ENCODE measurements around the gene MVB12B.
"Not testable (repeated sequence)": the region's sequence is repeated elsewhere in the genome, so short reads cannot be mapped to it uniquely, and the experiment has no call there.

MVB12B gene

DNA sequence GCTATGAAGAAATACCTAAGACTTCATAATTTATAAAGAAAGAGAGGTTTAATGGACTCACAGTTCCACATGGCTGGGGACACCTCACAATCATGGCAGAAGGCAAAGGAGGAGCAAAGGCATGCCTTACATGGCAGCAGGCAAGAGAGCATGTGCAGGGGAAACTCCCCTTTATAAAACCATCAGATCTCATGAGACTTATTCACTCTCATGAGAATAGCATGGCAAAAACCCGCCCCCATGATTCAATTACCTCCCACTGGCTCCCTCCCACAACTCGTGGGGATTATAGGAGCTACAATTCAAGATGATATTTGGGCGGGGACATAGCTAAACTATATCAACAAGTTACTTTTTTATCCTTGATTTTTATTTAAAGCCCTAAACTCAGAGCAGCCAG, 150.8 kb downstream of the MVB12B start:
- H3K4me1 ChIP-seq (ENCODE audit: control insufficient read depth in 1 of 2, insufficient read depth in 2 of 2, low read length in 2 of 2); H3K36me3 ChIP-seq (ENCODE audit: control insufficient read depth in 1 of 2, insufficient read depth in 2 of 2, low read length in 2 of 2); H2AFZ ChIP-seq (ENCODE audit: insufficient read depth, low read length, poor library complexity); H3K23ac ChIP-seq (ENCODE audit: low read length); H3K9ac ChIP-seq (ENCODE audit: low read length); H2BK5ac ChIP-seq (ENCODE audit: low read depth, low read length, poor library complexity); H3K4me2 ChIP-seq (ENCODE audit: low read length); H4K8ac ChIP-seq (ENCODE audit: low read depth, low read length); H3K79me1 ChIP-seq (ENCODE audit: low read length); DNase-seq; H2BK12ac ChIP-seq (ENCODE audit: low read length); H3K27ac ChIP-seq (ENCODE audit: low read depth, low read length); H2AK5ac ChIP-seq (ENCODE audit: low read length); H3K79me2 ChIP-seq (ENCODE audit: control insufficient read depth, insufficient read depth, low read length, poor library complexity); H3K9me3 ChIP-seq (ENCODE audit: insufficient read depth, low read depth, low read length); H3K4ac ChIP-seq (ENCODE audit: low read depth, low read length); H3K18ac ChIP-seq (ENCODE audit: low read length); H3K27me3 ChIP-seq (ENCODE audit: insufficient read depth, low read length); H4K12ac ChIP-seq (ENCODE audit: low read depth, low read length); H4K91ac ChIP-seq (ENCODE audit: low read depth, low read length); H3K4me3 ChIP-seq (ENCODE audit: low read depth, low read length); H3K14ac ChIP-seq (ENCODE audit: low read length); H2BK120ac ChIP-seq (ENCODE audit: insufficient read depth, low read length, poor library complexity): not testable (repeated sequence)
- WGBS (ENCODE audit: extremely low coverage, insufficient coverage, insufficient read length) = no CpG with 5 or more reads among the region's 3 CpGs

DNA sequence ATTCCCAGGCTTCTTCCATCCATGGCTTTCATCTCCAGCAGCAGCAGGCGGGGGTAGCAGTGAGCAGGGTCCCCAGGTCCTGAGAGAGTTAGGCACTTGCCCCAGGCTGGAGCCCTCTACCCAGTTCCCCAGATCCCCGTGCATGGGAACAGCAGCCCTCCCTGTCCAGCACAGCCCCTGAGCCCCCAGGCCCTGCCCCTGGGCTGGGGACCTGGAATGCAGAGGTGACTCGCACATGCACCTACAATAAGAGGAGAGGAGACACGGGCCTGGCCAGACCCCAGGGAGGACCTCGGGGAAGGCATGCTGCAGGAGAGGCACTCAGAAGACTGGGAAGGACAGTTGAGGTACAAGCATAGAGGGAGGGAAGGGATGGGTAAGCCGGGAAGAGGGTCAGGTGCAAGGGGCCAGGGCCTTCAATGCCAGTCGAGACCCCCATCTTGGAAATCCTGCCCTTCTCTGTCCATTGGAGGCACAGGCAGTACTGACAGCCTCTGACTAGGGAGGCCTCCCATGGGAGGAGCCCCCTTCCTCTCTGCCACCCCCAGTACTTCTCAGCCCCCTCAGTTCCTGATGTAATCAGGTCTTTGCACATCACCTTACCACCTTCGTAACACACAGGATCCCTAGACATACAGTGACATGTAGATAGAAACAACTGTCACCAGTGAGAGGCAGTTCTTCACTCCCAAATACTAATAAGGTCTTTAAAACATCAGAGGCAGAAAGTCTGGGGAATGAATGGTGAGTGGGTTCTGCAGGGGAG, 151.8 kb downstream of the MVB12B start:
- Histone ChIP-seq H3K14ac (ENCODE audit: low read length) (no peak overlapping the region), H2BK120ac (ENCODE audit: insufficient read depth, low read length, poor library complexity) (no peak overlapping the region), H3K27me3 (ENCODE audit: insufficient read depth, low read length) (no peaks in the 10 kb centered on the region), H2AK5ac (ENCODE audit: low read length) (no peak overlapping the region), H3K79me1 (ENCODE audit: low read length) (no peaks in the 10 kb centered on the region), H3K4me1 (ENCODE audit: control insufficient read depth in 1 of 2, insufficient read depth in 2 of 2, low read length in 2 of 2) (peaks cover 4 to 12% of the 10 kb centered on the region in 2 experiments), H3K23ac (ENCODE audit: low read length) (no peak overlapping the region), H2BK5ac (ENCODE audit: low read depth, low read length, poor library complexity) (no peak overlapping the region), H3K4me2 (ENCODE audit: low read length) (no peak overlapping the region), H2BK12ac (ENCODE audit: low read length) (no peak overlapping the region), H3K9me3 (ENCODE audit: insufficient read depth, low read depth, low read length) (peaks cover 3% of the 10 kb centered on the region), H3K4me3 (ENCODE audit: low read depth, low read length) (no peak overlapping the region), H3K27ac (ENCODE audit: low read depth, low read length) (no peak overlapping the region), H3K79me2 (ENCODE audit: control insufficient read depth, insufficient read depth, low read length, poor library complexity) (no peaks in the 10 kb centered on the region), H4K12ac (ENCODE audit: low read depth, low read length) (no peak overlapping the region), H4K91ac (ENCODE audit: low read depth, low read length) (no peak overlapping the region), H3K18ac (ENCODE audit: low read length) (no peak overlapping the region), H3K4ac (ENCODE audit: low read depth, low read length) (no peak overlapping the region), H3K9ac (ENCODE audit: low read length) (no peak overlapping the region), H4K8ac (ENCODE audit: low read depth, low read length) (no peak overlapping the region), H3K36me3 (ENCODE audit: control insufficient read depth in 1 of 2, insufficient read depth in 2 of 2, low read length in 2 of 2) (peaks cover 2 to 7% of the 10 kb centered on the region in 2 experiments), H2AFZ (ENCODE audit: insufficient read depth, low read length, poor library complexity) (no peak overlapping the region)
- no peak for DNase-seq
- no CpG with 5 or more reads among the region's 8 CpGs for WGBS (ENCODE audit: extremely low coverage, insufficient coverage, insufficient read length)

DNA sequence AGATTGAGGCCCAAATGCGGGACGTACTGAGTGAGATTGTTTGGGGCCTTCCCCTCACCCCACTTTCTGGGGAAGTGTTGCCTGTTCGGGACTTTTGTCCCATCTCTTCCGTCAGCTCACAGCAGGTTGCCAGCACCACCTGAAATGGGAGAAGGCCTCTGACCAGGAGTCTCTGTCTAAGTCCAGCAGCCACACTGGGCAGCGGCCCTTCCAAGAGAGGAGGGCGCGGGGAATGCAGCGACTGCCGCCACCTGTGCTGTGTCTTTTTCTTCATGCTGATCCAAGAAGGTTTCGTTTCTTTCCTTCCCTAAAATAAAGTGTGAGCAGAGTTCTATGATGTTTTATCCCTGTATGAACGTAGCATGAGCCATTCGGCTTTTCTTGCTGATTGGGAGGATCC, 152.9 kb downstream of the MVB12B start:
- no peak overlapping the region for H3K4ac ChIP-seq (ENCODE audit: low read depth, low read length)
- H3K27ac ChIP-seq (ENCODE audit: low read depth, low read length) = no peak overlapping the region
- H3K79me2 ChIP-seq (ENCODE audit: control insufficient read depth, insufficient read depth, low read length, poor library complexity) = no peaks in the 10 kb centered on the region
- H3K18ac ChIP-seq (ENCODE audit: low read length) = no peak overlapping the region
- H4K12ac ChIP-seq (ENCODE audit: low read depth, low read length) = no peak overlapping the region
- no peak overlapping the region for H2AK5ac ChIP-seq (ENCODE audit: low read length)
- no peak overlapping the region for H4K8ac ChIP-seq (ENCODE audit: low read depth, low read length)
- peaks cover 4 to 9% of the 10 kb centered on the region in 2 experiments for H3K4me1 ChIP-seq (ENCODE audit: control insufficient read depth in 1 of 2, insufficient read depth in 2 of 2, low read length in 2 of 2)
- WGBS (ENCODE audit: extremely low coverage, insufficient coverage, insufficient read length) = no CpG with 5 or more reads among the region's 12 CpGs
- DNase-seq = no peak
- no peak overlapping the region for H2BK12ac ChIP-seq (ENCODE audit: low read length)
- no peak overlapping the region for H2BK120ac ChIP-seq (ENCODE audit: insufficient read depth, low read length, poor library complexity)
- no peak overlapping the region for H3K9ac ChIP-seq (ENCODE audit: low read length)
- no peaks in the 10 kb centered on the region for H3K79me1 ChIP-seq (ENCODE audit: low read length)
- no peaks in the 10 kb centered on the region for H3K27me3 ChIP-seq (ENCODE audit: insufficient read depth, low read length)
- peaks cover 5 to 10% of the 10 kb centered on the region in 2 experiments for H3K36me3 ChIP-seq (ENCODE audit: control insufficient read depth in 1 of 2, insufficient read depth in 2 of 2, low read length in 2 of 2)
- H3K4me2 ChIP-seq (ENCODE audit: low read length) = no peak overlapping the region
- no peak overlapping the region for H3K4me3 ChIP-seq (ENCODE audit: low read depth, low read length)
- H4K91ac ChIP-seq (ENCODE audit: low read depth, low read length) = no peak overlapping the region
- no peak overlapping the region for H3K23ac ChIP-seq (ENCODE audit: low read length)
- no peak overlapping the region for H2BK5ac ChIP-seq (ENCODE audit: low read depth, low read length, poor library complexity)
- H2AFZ ChIP-seq (ENCODE audit: insufficient read depth, low read length, poor library complexity) = no peak overlapping the region
- no peak overlapping the region for H3K14ac ChIP-seq (ENCODE audit: low read length)
- peaks cover 3% of the 10 kb centered on the region for H3K9me3 ChIP-seq (ENCODE audit: insufficient read depth, low read depth, low read length)

DNA sequence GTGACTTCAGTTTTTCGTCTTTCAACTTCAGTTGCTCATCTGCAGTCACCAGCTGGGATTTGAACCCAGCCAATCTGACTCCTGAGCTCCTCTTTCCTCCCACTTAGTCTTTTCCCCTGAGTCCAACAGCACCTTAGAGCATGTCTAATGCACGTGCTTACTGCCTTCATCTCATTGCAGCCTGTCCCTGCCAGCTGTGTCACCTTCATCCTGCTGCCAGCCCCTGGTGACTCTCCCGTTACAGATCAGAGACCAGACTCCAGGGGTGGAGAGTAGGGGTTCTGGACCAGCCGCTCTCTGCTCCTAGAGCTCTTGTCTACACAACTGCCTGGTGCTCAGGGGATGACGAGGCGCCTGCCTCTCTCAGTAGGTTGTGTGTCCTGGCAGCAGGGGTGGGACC, 154.2 kb downstream of the MVB12B start:
- H3K23ac ChIP-seq (ENCODE audit: low read length) = no peak overlapping the region
- no peak overlapping the region for H2AFZ ChIP-seq (ENCODE audit: insufficient read depth, low read length, poor library complexity)
- no peak overlapping the region for H3K4ac ChIP-seq (ENCODE audit: low read depth, low read length)
- no peak overlapping the region for H2BK5ac ChIP-seq (ENCODE audit: low read depth, low read length, poor library complexity)
- H2BK12ac ChIP-seq (ENCODE audit: low read length) = no peak overlapping the region
- no peak overlapping the region for H2BK120ac ChIP-seq (ENCODE audit: insufficient read depth, low read length, poor library complexity)
- no peak overlapping the region for H2AK5ac ChIP-seq (ENCODE audit: low read length)
- peaks cover 4 to 9% of the 10 kb centered on the region in 2 experiments for H3K4me1 ChIP-seq (ENCODE audit: control insufficient read depth in 1 of 2, insufficient read depth in 2 of 2, low read length in 2 of 2)
- H3K36me3 ChIP-seq (ENCODE audit: control insufficient read depth in 1 of 2, insufficient read depth in 2 of 2, low read length in 2 of 2) = peaks cover 5 to 10% of the 10 kb centered on the region in 2 experiments
- H3K18ac ChIP-seq (ENCODE audit: low read length) = no peak overlapping the region
- no peak overlapping the region for H3K4me3 ChIP-seq (ENCODE audit: low read depth, low read length)
- H4K12ac ChIP-seq (ENCODE audit: low read depth, low read length) = no peak overlapping the region
- no peak for DNase-seq
- no peaks in the 10 kb centered on the region for H3K79me1 ChIP-seq (ENCODE audit: low read length)
- H4K8ac ChIP-seq (ENCODE audit: low read depth, low read length) = no peak overlapping the region
- peaks cover 3% of the 10 kb centered on the region for H3K9me3 ChIP-seq (ENCODE audit: insufficient read depth, low read depth, low read length)
- no peak overlapping the region for H3K9ac ChIP-seq (ENCODE audit: low read length)
- H3K79me2 ChIP-seq (ENCODE audit: control insufficient read depth, insufficient read depth, low read length, poor library complexity) = no peaks in the 10 kb centered on the region
- H4K91ac ChIP-seq (ENCODE audit: low read depth, low read length) = no peak overlapping the region
- H3K14ac ChIP-seq (ENCODE audit: low read length) = no peak overlapping the region
- no peak overlapping the region for H3K27ac ChIP-seq (ENCODE audit: low read depth, low read length)
- no peaks in the 10 kb centered on the region for H3K27me3 ChIP-seq (ENCODE audit: insufficient read depth, low read length)
- WGBS (ENCODE audit: extremely low coverage, insufficient coverage, insufficient read length) = no CpG with 5 or more reads among the region's 6 CpGs
- H3K4me2 ChIP-seq (ENCODE audit: low read length) = no peak overlapping the region
